T-helper 1 cell (primary cell): ENCODE data around the gene FOXRED1.

Experiments used
- DNase-seq, 5 donors: peaks; one replicate each; pipeline ENCODE4 v3.0.0-alpha.2; 2012 to 2020

Gene FOXRED1

GRCh38 chr11:126312961-126313360 is 44.0 kb downstream of the FOXRED1 start:
- DNase-seq = no peak

- DNase-seq = no peak
Observed at GRCh38 chr11:126313826-126314225, 44.9 kb downstream of the FOXRED1 start.

- DNase-seq = no peak
Observed at GRCh38 chr11:126317432-126317755, 48.4 kb downstream of the FOXRED1 start.

- peak in 1 of 5 donors; percentile 26 for DNase-seq
Observed at GRCh38 chr11:126317756-126318573, 49.0 kb downstream of the FOXRED1 start.

GRCh38 chr11:126318574-126319373 is 49.8 kb downstream of the FOXRED1 start:
- peak in 1 of 5 donors; percentile 38 for DNase-seq

GRCh38 chr11:126319374-126319740 is 50.4 kb downstream of the FOXRED1 start:
- DNase-seq = no peak

- DNase-seq = no peak
Observed at GRCh38 chr11:126322996-126323395, 54.0 kb downstream of the FOXRED1 start.

GRCh38 chr11:126327281-126328000 is 58.5 kb downstream of the FOXRED1 start:
- no peak for DNase-seq
